ENCODE measurements around the gene PLN. TPM values are rescaled to one million over a fixed set of nuclear protein-coding genes. Genes with fewer than 3 reads are reported as not detected.

The PLN gene
- total and polyA plus RNA-seq, 9 donors: 1.5 to 110 (median 18.0) TPM

- H3K4me1 ChIP-seq (ENCODE audit: insufficient read depth): no peaks in the 10 kb centered on the region
- intact Hi-C loops (cut with DNase I): no loop called here
- 84 to 87% (median 85%) methylated on average over 2 of the region's 2 CpGs for whole genome bisulfite sequencing, 3 donors
These were observed 50.2 kb downstream of the PLN start for GRCh38 chr6:118598324-118598723.

GRCh38 chr6:118602300-118602699 lies 54.2 kb downstream of the PLN start:
- H3K4me3 ChIP-seq: no peak overlapping the region
- no peak for TF ChIP-seq POLR2A (IDR thresholded peaks at IDR 0.05)
- no peaks in the 10 kb centered on the region for H3K27me3 ChIP-seq
- intact Hi-C loops (cut with DNase I): no loop called here
- H3K27ac ChIP-seq: no peak overlapping the region
- WGBS, 3 donors: 94 to 96% (median 95%) methylated on average over 2 of the region's 2 CpGs
- no peaks in the 10 kb centered on the region for H3K9me3 ChIP-seq
- H3K4me1 ChIP-seq (ENCODE audit: insufficient read depth): peaks cover 1% of the 10 kb centered on the region
- DNase-seq: no peak
- H3K36me3 ChIP-seq: no peaks in the 10 kb centered on the region

More at GRCh38 chr6:118598324-118598723, 50.2 kb downstream of the PLN start:
- no peaks in the 10 kb centered on the region for H3K27me3 ChIP-seq
- TF ChIP-seq CTCF (IDR thresholded peaks at IDR 0.05) (no peak), EP300 (IDR thresholded peaks at IDR 0.05) (no peak), POLR2A (IDR thresholded peaks at IDR 0.05) (no peak)
- no peaks in the 10 kb centered on the region for H3K36me3 ChIP-seq
- no peaks in the 10 kb centered on the region for H3K9me3 ChIP-seq
- no peak overlapping the region for H3K4me3 ChIP-seq
- no peak overlapping the region for H3K27ac ChIP-seq
- no peak for DNase-seq

GRCh38 chr6:118603372-118603771 lies 55.3 kb downstream of the PLN start:
- Histone ChIP-seq H3K27me3 (no peaks in the 10 kb centered on the region), H3K9me3 (no peaks in the 10 kb centered on the region), H3K36me3 (no peaks in the 10 kb centered on the region), H3K4me1 (ENCODE audit: insufficient read depth) (peaks cover 1% of the 10 kb centered on the region), H3K27ac (no peak overlapping the region), H3K4me3 (no peak overlapping the region)
- 96 to 98% (median 97%) methylated on average over 2 of the region's 2 CpGs for WGBS, 3 donors
- intact Hi-C loops (cut with DNase I): no loop called here
- TF ChIP-seq EP300 (IDR thresholded peaks at IDR 0.05) (no peak), CTCF (IDR thresholded peaks at IDR 0.05) (no peak), POLR2A (IDR thresholded peaks at IDR 0.05) (no peak)
- DNase-seq: no peak

GRCh38 chr6:118606268-118606667 lies 58.2 kb downstream of the PLN start:
- intact Hi-C loops (cut with DNase I): no loop called here
- Histone ChIP-seq H3K4me1 (ENCODE audit: insufficient read depth) (peaks cover 1% of the 10 kb centered on the region), H3K36me3 (no peaks in the 10 kb centered on the region), H3K27me3 (no peaks in the 10 kb centered on the region), H3K27ac (no peak overlapping the region), H3K4me3 (no peak overlapping the region), H3K9me3 (no peaks in the 10 kb centered on the region)
- 32 to 44% (median 35%) methylated on average over 3 of the region's 3 CpGs for whole genome bisulfite sequencing, 3 donors
- DNase-seq: no peak
- TF ChIP-seq POLR2A (IDR thresholded peaks at IDR 0.05) (no peak), EP300 (IDR thresholded peaks at IDR 0.05) (no peak), CTCF (IDR thresholded peaks at IDR 0.05) (no peak)

- 70 to 77% (median 72%) methylated on average over 5 of the region's 5 CpGs for WGBS, 3 donors
- Histone ChIP-seq H3K4me1 (ENCODE audit: insufficient read depth) (peaks cover 1% of the 10 kb centered on the region), H3K9me3 (no peaks in the 10 kb centered on the region), H3K4me3 (no peak overlapping the region), H3K27me3 (no peaks in the 10 kb centered on the region), H3K27ac (no peak overlapping the region), H3K36me3 (no peaks in the 10 kb centered on the region)
- intact Hi-C loops (cut with DNase I): no loop called here
- TF ChIP-seq POLR2A (IDR thresholded peaks at IDR 0.05) (no peak), EP300 (IDR thresholded peaks at IDR 0.05) (no peak), CTCF (IDR thresholded peaks at IDR 0.05) (no peak)
- no peak for DNase-seq
These were observed 58.8 kb downstream of the PLN start for GRCh38 chr6:118606858-118607257.

Other genes starting within 250 kb of the PLN start
- 10 to 100 TPM; 17.7 to 33.4 (median 26.2) TPM for gene CEP85L, start 103.3 kb downstream of the PLN start, total RNA-seq
- gene CEP85L, start 103.3 kb downstream of the PLN start, polyA plus RNA-seq: 1 to 10 TPM; 4.0 to 6.2 TPM

Data from ovary (tissue), 9 donors.